Measurements from ENCODE around the gene ERMARD.

The ERMARD gene

DNA sequence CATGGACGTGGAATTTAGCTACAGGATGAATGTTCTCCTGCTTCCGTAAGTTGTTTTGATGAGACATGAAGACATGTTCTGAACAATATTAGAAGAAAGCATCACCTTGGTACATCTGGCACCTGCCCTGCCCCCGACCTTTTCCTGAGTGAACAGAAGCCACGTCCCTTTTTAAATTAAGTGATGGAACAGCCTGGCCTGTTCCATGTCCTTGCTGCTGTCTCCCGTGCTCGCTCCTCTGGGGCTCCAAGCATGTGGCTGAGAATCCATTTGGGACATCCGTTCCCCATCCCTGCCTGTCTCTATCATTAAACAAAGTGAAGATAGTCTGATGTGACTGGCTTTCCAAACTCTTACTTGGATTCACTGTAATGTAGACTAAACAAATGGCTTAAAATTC, 36.4 kb downstream of the ERMARD start:
- no peak overlapping the region for H3K27ac ChIP-seq (ENCODE audit: low read depth, low read length)
- H3K18ac ChIP-seq (ENCODE audit: low read length), result no peak overlapping the region
- no peak overlapping the region for H2AFZ ChIP-seq (ENCODE audit: insufficient read depth, low read length, poor library complexity)
- no peaks in the 10 kb centered on the region for H3K9me3 ChIP-seq (ENCODE audit: insufficient read depth, low read depth, low read length)
- peaks cover 0 to 2% of the 10 kb centered on the region in 2 experiments for H3K36me3 ChIP-seq (ENCODE audit: control insufficient read depth in 1 of 2, insufficient read depth in 2 of 2, low read length in 2 of 2)
- no peak overlapping the region for H2BK5ac ChIP-seq (ENCODE audit: low read depth, low read length, poor library complexity)
- no peak overlapping the region for H2BK120ac ChIP-seq (ENCODE audit: insufficient read depth, low read length, poor library complexity)
- no peak overlapping the region for H3K14ac ChIP-seq (ENCODE audit: low read length)
- H3K79me1 ChIP-seq (ENCODE audit: low read length), result no peaks in the 10 kb centered on the region
- H2BK12ac ChIP-seq (ENCODE audit: low read length), result no peak overlapping the region
- H2AK5ac ChIP-seq (ENCODE audit: low read length), result no peak overlapping the region
- H3K79me2 ChIP-seq (ENCODE audit: control insufficient read depth, insufficient read depth, low read length, poor library complexity), result no peaks in the 10 kb centered on the region
- H3K4me1 ChIP-seq (ENCODE audit: control insufficient read depth in 1 of 2, insufficient read depth in 2 of 2, low read length in 2 of 2), result peaks cover 9 to 17% of the 10 kb centered on the region in 2 experiments
- no peak overlapping the region for H3K4ac ChIP-seq (ENCODE audit: low read depth, low read length)
- no peaks in the 10 kb centered on the region for H3K27me3 ChIP-seq (ENCODE audit: insufficient read depth, low read length)
- no peak overlapping the region for H3K4me3 ChIP-seq (ENCODE audit: low read depth, low read length)
- no peak overlapping the region for H4K91ac ChIP-seq (ENCODE audit: low read depth, low read length)
- no peak overlapping the region for H3K9ac ChIP-seq (ENCODE audit: low read length)
- no CpG with 5 or more reads among the region's 7 CpGs for WGBS (ENCODE audit: extremely low coverage, insufficient coverage, insufficient read length)
- H3K4me2 ChIP-seq (ENCODE audit: low read length), result no peak overlapping the region
- H4K8ac ChIP-seq (ENCODE audit: low read depth, low read length), result no peak overlapping the region
- no peak overlapping the region for H3K23ac ChIP-seq (ENCODE audit: low read length)
- H4K12ac ChIP-seq (ENCODE audit: low read depth, low read length), result no peak overlapping the region
- no peak for DNase-seq

DNA sequence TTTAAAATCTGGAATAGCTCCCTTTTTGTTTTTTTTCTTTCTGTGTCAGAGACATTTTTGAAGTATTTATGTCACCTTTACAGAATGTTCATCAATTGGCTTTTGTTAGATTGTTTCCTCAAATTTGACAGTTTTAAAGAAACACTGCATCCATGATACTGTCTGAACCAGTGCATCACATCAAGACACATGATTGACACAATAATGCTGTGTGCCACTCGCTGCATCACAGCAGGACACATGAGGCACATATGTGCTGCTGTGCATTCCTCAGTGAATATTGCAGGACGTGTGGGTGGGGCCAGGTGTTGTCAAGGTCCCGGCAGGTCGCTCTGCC, 37.4 kb downstream of the ERMARD start:
- Histone ChIP-seq H2BK5ac (ENCODE audit: low read depth, low read length, poor library complexity) (no peak overlapping the region), H2BK12ac (ENCODE audit: low read length) (no peak overlapping the region), H3K27me3 (ENCODE audit: insufficient read depth, low read length) (no peaks in the 10 kb centered on the region), H3K14ac (ENCODE audit: low read length) (no peak overlapping the region), H2AK5ac (ENCODE audit: low read length) (no peak overlapping the region), H2BK120ac (ENCODE audit: insufficient read depth, low read length, poor library complexity) (no peak overlapping the region), H3K4me1 (ENCODE audit: control insufficient read depth in 1 of 2, insufficient read depth in 2 of 2, low read length in 2 of 2) (peaks cover 9 to 12% of the 10 kb centered on the region in 2 experiments), H3K23ac (ENCODE audit: low read length) (no peak overlapping the region), H3K79me1 (ENCODE audit: low read length) (no peaks in the 10 kb centered on the region), H3K4me3 (ENCODE audit: low read depth, low read length) (no peak overlapping the region), H3K79me2 (ENCODE audit: control insufficient read depth, insufficient read depth, low read length, poor library complexity) (no peaks in the 10 kb centered on the region), H3K9me3 (ENCODE audit: insufficient read depth, low read depth, low read length) (no peaks in the 10 kb centered on the region), H3K18ac (ENCODE audit: low read length) (no peak overlapping the region), H3K4me2 (ENCODE audit: low read length) (no peak overlapping the region), H3K27ac (ENCODE audit: low read depth, low read length) (no peak overlapping the region), H3K36me3 (ENCODE audit: control insufficient read depth in 1 of 2, insufficient read depth in 2 of 2, low read length in 2 of 2) (no peaks in the 10 kb centered on the region), H2AFZ (ENCODE audit: insufficient read depth, low read length, poor library complexity) (no peak overlapping the region), H4K12ac (ENCODE audit: low read depth, low read length) (no peak overlapping the region), H3K4ac (ENCODE audit: low read depth, low read length) (no peak overlapping the region), H4K8ac (ENCODE audit: low read depth, low read length) (no peak overlapping the region), H4K91ac (ENCODE audit: low read depth, low read length) (no peak overlapping the region), H3K9ac (ENCODE audit: low read length) (no peak overlapping the region)
- no peak for DNase-seq
- WGBS (ENCODE audit: extremely low coverage, insufficient coverage, insufficient read length), result no CpG with 5 or more reads among the region's 4 CpGs

GRCh38 chr6:169789146-169789943, 37.9 kb downstream of the ERMARD start:
- Histone ChIP-seq H3K18ac (ENCODE audit: low read length) (no peak overlapping the region), H3K9me3 (ENCODE audit: insufficient read depth, low read depth, low read length) (no peaks in the 10 kb centered on the region), H3K23ac (ENCODE audit: low read length) (no peak overlapping the region), H3K4me3 (ENCODE audit: low read depth, low read length) (no peak overlapping the region), H2BK5ac (ENCODE audit: low read depth, low read length, poor library complexity) (no peak overlapping the region), H3K36me3 (ENCODE audit: control insufficient read depth in 1 of 2, insufficient read depth in 2 of 2, low read length in 2 of 2) (no peaks in the 10 kb centered on the region), H2AFZ (ENCODE audit: insufficient read depth, low read length, poor library complexity) (no peak overlapping the region), H3K79me1 (ENCODE audit: low read length) (no peaks in the 10 kb centered on the region), H3K4ac (ENCODE audit: low read depth, low read length) (no peak overlapping the region), H4K91ac (ENCODE audit: low read depth, low read length) (no peak overlapping the region), H4K8ac (ENCODE audit: low read depth, low read length) (no peak overlapping the region), H4K12ac (ENCODE audit: low read depth, low read length) (no peak overlapping the region), H3K4me2 (ENCODE audit: low read length) (peak overlapping the region; percentile 88), H3K27ac (ENCODE audit: low read depth, low read length) (no peak overlapping the region), H3K14ac (ENCODE audit: low read length) (no peak overlapping the region), H3K79me2 (ENCODE audit: control insufficient read depth, insufficient read depth, low read length, poor library complexity) (no peaks in the 10 kb centered on the region), H3K9ac (ENCODE audit: low read length) (no peak overlapping the region), H3K27me3 (ENCODE audit: insufficient read depth, low read length) (no peaks in the 10 kb centered on the region), H2BK120ac (ENCODE audit: insufficient read depth, low read length, poor library complexity) (no peak overlapping the region), H2AK5ac (ENCODE audit: low read length) (no peak overlapping the region), H2BK12ac (ENCODE audit: low read length) (no peak overlapping the region), H3K4me1 (ENCODE audit: control insufficient read depth in 1 of 2, insufficient read depth in 2 of 2, low read length in 2 of 2) (peaks cover 6 to 9% of the 10 kb centered on the region in 2 experiments)
- peak in 1 of 2 donors; percentile 1 for DNase-seq
- no CpG with 5 or more reads among the region's 24 CpGs for WGBS (ENCODE audit: extremely low coverage, insufficient coverage, insufficient read length)

DNA sequence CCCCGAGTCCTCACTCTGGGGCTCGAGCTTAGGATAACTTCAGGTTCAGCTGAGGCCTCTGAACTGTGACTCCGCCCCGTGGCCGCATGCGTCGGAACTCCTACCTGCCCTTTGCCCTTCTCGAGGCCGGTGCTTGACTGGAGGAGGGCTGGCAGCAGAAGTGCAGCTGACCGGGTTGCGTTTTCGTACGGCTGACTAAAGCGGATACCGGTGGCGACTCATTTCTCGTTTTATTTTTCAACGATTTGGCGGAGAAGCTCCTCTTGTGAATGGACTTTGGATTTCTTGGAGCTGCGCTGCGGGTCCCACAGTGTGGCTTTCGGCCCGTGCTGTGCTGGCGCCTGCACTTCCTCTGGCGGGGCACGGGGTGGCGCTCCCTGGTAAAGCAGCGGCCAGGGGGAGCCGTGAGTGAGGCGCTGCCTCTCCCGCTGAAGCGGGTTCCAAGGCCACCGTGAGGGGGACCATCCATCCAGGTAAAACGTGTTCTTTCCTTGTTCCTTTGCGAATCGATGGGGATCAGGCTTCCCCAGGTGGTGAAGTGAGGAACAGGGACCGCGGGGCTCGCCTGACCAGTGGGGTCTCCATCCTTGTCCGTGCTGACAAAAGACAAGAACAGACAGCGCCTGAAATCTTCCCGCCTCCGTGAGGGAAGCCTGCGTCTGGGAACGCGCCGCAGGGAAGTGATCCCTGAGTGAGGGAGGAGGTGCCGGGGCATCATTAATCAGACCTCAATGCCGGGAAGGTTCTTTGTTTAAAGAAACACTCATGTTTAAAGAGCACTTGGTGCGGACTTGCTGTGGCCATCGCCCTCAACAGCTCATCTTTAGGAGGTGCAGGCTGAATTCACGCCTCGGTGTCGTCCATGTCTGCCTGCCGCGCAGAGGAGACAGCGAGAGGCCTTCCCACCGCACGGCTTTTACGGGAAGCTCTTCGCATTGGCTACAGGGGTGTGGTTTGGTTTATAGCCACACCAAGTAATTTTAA, 38.8 kb downstream of the ERMARD start:
- Histone ChIP-seq H4K12ac (ENCODE audit: low read depth, low read length) (no peak overlapping the region), H3K4me2 (ENCODE audit: low read length) (peak overlapping the region; percentile 88), H2BK120ac (ENCODE audit: insufficient read depth, low read length, poor library complexity) (no peak overlapping the region), H3K27me3 (ENCODE audit: insufficient read depth, low read length) (no peaks in the 10 kb centered on the region), H3K14ac (ENCODE audit: low read length) (no peak overlapping the region), H4K91ac (ENCODE audit: low read depth, low read length) (no peak overlapping the region), H3K4me1 (ENCODE audit: control insufficient read depth in 1 of 2, insufficient read depth in 2 of 2, low read length in 2 of 2) (peaks cover 2 to 5% of the 10 kb centered on the region in 2 experiments), H3K36me3 (ENCODE audit: control insufficient read depth in 1 of 2, insufficient read depth in 2 of 2, low read length in 2 of 2) (no peaks in the 10 kb centered on the region), H2BK5ac (ENCODE audit: low read depth, low read length, poor library complexity) (no peak overlapping the region), H4K8ac (ENCODE audit: low read depth, low read length) (no peak overlapping the region), H3K79me1 (ENCODE audit: low read length) (no peaks in the 10 kb centered on the region), H2BK12ac (ENCODE audit: low read length) (no peak overlapping the region), H3K79me2 (ENCODE audit: control insufficient read depth, insufficient read depth, low read length, poor library complexity) (no peaks in the 10 kb centered on the region), H3K4me3 (ENCODE audit: low read depth, low read length) (peak overlapping the region; percentile 33), H2AFZ (ENCODE audit: insufficient read depth, low read length, poor library complexity) (peak overlapping the region; percentile 27), H3K23ac (ENCODE audit: low read length) (no peak overlapping the region), H3K9me3 (ENCODE audit: insufficient read depth, low read depth, low read length) (no peaks in the 10 kb centered on the region), H3K4ac (ENCODE audit: low read depth, low read length) (no peak overlapping the region), H3K9ac (ENCODE audit: low read length) (no peak overlapping the region), H2AK5ac (ENCODE audit: low read length) (no peak overlapping the region), H3K18ac (ENCODE audit: low read length) (no peak overlapping the region), H3K27ac (ENCODE audit: low read depth, low read length) (no peak overlapping the region)
- DNase-seq, result peak; percentile 44 to 76
- no CpG with 5 or more reads among the region's 61 CpGs for WGBS (ENCODE audit: extremely low coverage, insufficient coverage, insufficient read length)
